Mesendoderm (in vitro differentiated cells): Measurements from ENCODE around the gene RABGEF1.

Source experiments
- DNase-seq: peaks from one replicate; pipeline ENCODE4 v3.0.0; 2013
- H2AK5ac ChIP-seq: 2 replicates; pipeline ENCODE4 v1.6.1; 2013; ENCODE audit warnings: low read length, inconsistent platforms
- H2BK120ac ChIP-seq: 2 replicates; pipeline ENCODE4 v1.6.1; 2013; ENCODE audit warnings: low read depth, mild to moderate bottlenecking, low read length, moderate library complexity, mixed read lengths
- H2BK15ac ChIP-seq: replicated peaks from 2 replicates; pipeline ENCODE4 v1.6.1; 2013; ENCODE audit warnings: low read depth, mild to moderate bottlenecking, moderate library complexity
- H2BK5ac ChIP-seq: 2 replicates; pipeline ENCODE4 v1.6.1; 2013; ENCODE audit warnings: low read length, inconsistent platforms
- H3K18ac ChIP-seq: 2 replicates; pipeline ENCODE4 v1.6.1; 2013; ENCODE audit warnings: mild to moderate bottlenecking, low read length, mixed read lengths
- H3K23ac ChIP-seq: one replicate; pipeline ENCODE4 v1.6.1; 2013; ENCODE audit warnings: low read length
- H3K27ac ChIP-seq: 2 replicates; pipeline ENCODE4 v1.5.1; 2013; ENCODE audit warnings: low read depth, mild to moderate bottlenecking, inconsistent platforms, low read length, moderate library complexity
- H3K27me3 ChIP-seq: 2 replicates; pipeline ENCODE4 v1.6.1; 2013; ENCODE audit warnings: low read length, control low read depth, mild to moderate bottlenecking, inconsistent platforms; ENCODE audit not compliant: insufficient read depth, poor library complexity
- H3K36me3 ChIP-seq: 2 replicates; pipeline ENCODE4 v1.6.1; 2013; ENCODE audit warnings: low read length, inconsistent platforms; ENCODE audit not compliant: control insufficient read depth, insufficient read depth
- H3K4ac ChIP-seq: one replicate; pipeline ENCODE4 v1.6.1; 2013; ENCODE audit warnings: low read depth, mild to moderate bottlenecking, low read length, moderate library complexity
- H3K4me1 ChIP-seq: 2 replicates; pipeline ENCODE4 v1.6.1; 2013; ENCODE audit warnings: low read depth, low read length, inconsistent platforms; ENCODE audit not compliant: control insufficient read depth
- H3K4me2 ChIP-seq: 2 replicates; pipeline ENCODE4 v1.6.1; 2013; ENCODE audit warnings: low read length
- H3K4me3 ChIP-seq: 2 replicates; pipeline ENCODE4 v1.5.1; 2013; ENCODE audit warnings: mild to moderate bottlenecking, low read length
- H3K56ac ChIP-seq: one replicate; pipeline ENCODE4 v1.6.1; 2013; ENCODE audit warnings: low read length
- H3K79me1 ChIP-seq: 2 replicates; pipeline ENCODE4 v1.6.1; 2013; ENCODE audit warnings: low read length, inconsistent platforms
- H3K79me2 ChIP-seq: 2 replicates; pipeline ENCODE4 v1.6.1; 2013; ENCODE audit warnings: mild to moderate bottlenecking, low read length; ENCODE audit not compliant: control insufficient read depth, insufficient read depth
- H3K9ac ChIP-seq: 2 replicates; pipeline ENCODE4 v1.6.1; 2013; ENCODE audit warnings: low read length, inconsistent platforms
- H4K5ac ChIP-seq: one replicate; pipeline ENCODE4 v1.6.1; 2013; ENCODE audit warnings: low read length
- H4K8ac ChIP-seq: one replicate; pipeline ENCODE4 v1.6.1; 2013; ENCODE audit warnings: low read depth, mild to moderate bottlenecking, control low read depth, low read length, moderate library complexity
- WGBS: extraction: QIAGEN DNeasy Blood & Tissue Kit; methylation state at CpG from one replicate; pipeline ENCODE4 v1.1.7; 2013; ENCODE audit warnings: low lambda C conversion rate, missing lambda C conversion rate; ENCODE audit not compliant: insufficient coverage; ENCODE audit errors: extremely low coverage; 5-methylcytosine and 5-hydroxymethylcytosine counted together

RABGEF1 gene

DNA sequence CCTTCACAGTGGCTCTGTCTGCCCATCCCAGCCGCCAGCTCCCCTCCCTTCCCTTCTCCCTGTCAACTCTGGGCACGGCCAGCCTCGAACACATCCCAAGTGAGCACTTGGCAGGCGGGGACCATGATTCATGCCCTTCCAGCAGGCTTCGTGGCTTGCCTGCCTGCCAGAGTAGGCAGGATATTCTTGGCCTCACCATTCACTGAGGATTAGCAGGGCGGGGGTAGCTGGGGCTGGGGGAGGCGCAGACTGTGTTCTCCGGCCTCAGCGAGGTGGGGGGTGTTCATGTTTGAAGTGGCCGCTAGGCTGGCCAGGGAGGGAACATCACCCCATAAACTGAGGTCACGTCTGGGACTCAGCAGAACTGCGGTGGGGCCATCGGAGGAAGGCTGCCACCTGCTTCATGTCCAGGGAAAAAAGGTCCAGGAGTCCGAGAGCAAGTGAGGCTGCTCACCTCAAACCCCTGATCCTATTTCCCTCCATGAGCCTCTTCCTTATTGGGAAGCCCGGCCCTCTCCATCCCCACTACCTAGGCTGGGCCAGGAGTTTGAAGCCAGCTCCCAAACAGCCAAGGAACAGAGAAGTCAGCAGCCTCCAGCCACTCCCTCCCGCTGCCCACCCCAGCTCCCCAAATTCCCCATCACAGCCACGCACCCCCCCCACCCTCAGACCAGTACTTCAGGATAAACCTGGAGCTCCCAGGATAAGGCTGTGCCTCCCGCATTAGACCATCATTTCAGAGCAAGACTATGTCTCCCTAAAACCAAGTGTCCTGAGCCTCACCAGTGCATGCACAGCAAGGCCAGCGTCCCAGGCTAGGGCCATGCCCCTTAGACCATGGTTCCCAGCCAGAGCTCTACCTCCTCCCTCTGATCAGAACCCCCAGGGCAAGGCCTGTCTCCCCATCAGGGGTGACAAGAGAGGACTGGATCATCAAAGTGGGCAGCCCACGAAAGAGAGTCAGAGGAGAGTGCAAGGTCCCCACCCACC lies 42.8 kb upstream of the RABGEF1 start:
- Histone ChIP-seq H3K79me2 (no peaks in the 10 kb centered on the region), H2BK120ac (no peak overlapping the region), H4K5ac (no peak overlapping the region), H3K36me3 (no peaks in the 10 kb centered on the region), H3K4me1 (no peaks in the 10 kb centered on the region), H3K18ac (no peak overlapping the region), H3K4ac (no peak overlapping the region), H3K27ac (no peak overlapping the region), H4K8ac (no peak overlapping the region), H2BK15ac (no peak overlapping the region), H3K4me3 (no peak overlapping the region), H2BK5ac (no peak overlapping the region), H3K27me3 (no peaks in the 10 kb centered on the region), H3K4me2 (no peak overlapping the region), H3K56ac (no peak overlapping the region), H3K9ac (no peak overlapping the region), H3K79me1 (no peaks in the 10 kb centered on the region), H3K23ac (no peak overlapping the region), H2AK5ac (no peak overlapping the region)
- WGBS: no CpG with 5 or more reads among the region's 20 CpGs
- no peak for DNase-seq

DNA sequence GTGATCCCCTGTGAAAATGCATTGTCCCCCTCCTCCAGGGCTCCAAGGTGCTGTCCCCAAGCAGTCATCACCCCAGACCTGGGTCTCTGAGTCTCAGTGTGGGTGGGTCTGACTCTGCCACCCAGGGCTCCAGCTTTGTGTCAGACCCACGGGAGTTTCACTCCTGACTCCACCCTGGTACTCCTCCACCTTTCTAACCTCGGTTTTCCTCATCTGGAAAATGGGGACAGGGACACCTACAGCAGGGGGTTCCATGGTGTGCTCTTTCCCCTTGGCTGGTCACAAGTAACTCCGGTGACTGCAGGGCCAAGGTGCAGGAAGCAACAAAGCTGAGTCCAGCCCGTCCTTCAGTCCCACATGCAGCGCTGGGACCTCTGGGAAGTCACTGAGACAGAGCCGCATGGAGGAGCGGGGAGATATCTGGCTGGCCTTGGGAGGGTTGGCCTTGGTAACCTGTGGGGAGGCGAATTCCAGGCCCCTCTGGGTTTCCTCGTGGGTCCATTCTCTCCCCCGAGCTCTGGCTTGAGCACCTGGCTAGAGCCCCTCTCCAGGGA lies 41.8 kb upstream of the RABGEF1 start:
- H3K4me3 ChIP-seq: no peak overlapping the region
- H4K8ac ChIP-seq: no peak overlapping the region
- no peak overlapping the region for H3K27ac ChIP-seq
- no peak overlapping the region for H2BK15ac ChIP-seq
- H2AK5ac ChIP-seq: no peak overlapping the region
- no peak overlapping the region for H3K4ac ChIP-seq
- H3K36me3 ChIP-seq: no peaks in the 10 kb centered on the region
- H2BK120ac ChIP-seq: no peak overlapping the region
- no peaks in the 10 kb centered on the region for H3K79me1 ChIP-seq
- H3K9ac ChIP-seq: no peak overlapping the region
- WGBS: no CpG with 5 or more reads among the region's 10 CpGs
- H3K4me2 ChIP-seq: no peak overlapping the region
- no peaks in the 10 kb centered on the region for H3K27me3 ChIP-seq
- H2BK5ac ChIP-seq: no peak overlapping the region
- no peak overlapping the region for H3K18ac ChIP-seq
- peak overlapping the region; percentile 10 for H3K56ac ChIP-seq
- no peak overlapping the region for H3K23ac ChIP-seq
- DNase-seq: no peak
- H4K5ac ChIP-seq: no peak overlapping the region
- no peaks in the 10 kb centered on the region for H3K79me2 ChIP-seq
- H3K4me1 ChIP-seq: no peaks in the 10 kb centered on the region

DNA sequence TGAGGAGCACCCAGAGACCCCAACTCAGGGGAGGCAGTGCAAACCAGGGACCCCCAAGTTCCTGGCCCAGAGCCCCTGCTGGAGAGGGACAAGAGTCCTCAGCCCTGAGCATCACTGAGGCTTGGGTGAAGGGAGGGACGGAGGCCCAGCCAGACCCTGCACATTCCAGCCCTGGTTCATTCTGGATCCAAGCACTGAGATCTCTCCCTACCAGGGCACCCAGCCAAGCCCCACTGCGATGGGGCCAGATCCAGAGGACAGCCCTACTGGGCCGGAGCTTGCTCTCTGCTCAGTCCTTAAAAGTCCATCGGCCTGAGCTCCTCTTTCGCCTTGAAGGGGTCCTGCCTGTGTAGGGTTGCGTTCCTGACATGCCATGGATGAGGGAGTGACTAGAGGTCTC lies 40.5 kb upstream of the RABGEF1 start:
- H3K56ac ChIP-seq: no peak overlapping the region
- no peaks in the 10 kb centered on the region for H3K27me3 ChIP-seq
- H3K79me1 ChIP-seq: no peaks in the 10 kb centered on the region
- H3K4ac ChIP-seq: no peak overlapping the region
- H3K9ac ChIP-seq: no peak overlapping the region
- H3K4me1 ChIP-seq: no peaks in the 10 kb centered on the region
- H2BK15ac ChIP-seq: no peak overlapping the region
- WGBS: no CpG with 5 or more reads among the region's 6 CpGs
- H2AK5ac ChIP-seq: no peak overlapping the region
- H3K27ac ChIP-seq: no peak overlapping the region
- no peak overlapping the region for H3K4me2 ChIP-seq
- no peak overlapping the region for H2BK120ac ChIP-seq
- no peak overlapping the region for H3K18ac ChIP-seq
- H2BK5ac ChIP-seq: no peak overlapping the region
- no peak overlapping the region for H4K8ac ChIP-seq
- no peak for DNase-seq
- no peak overlapping the region for H3K4me3 ChIP-seq
- no peak overlapping the region for H3K23ac ChIP-seq
- no peaks in the 10 kb centered on the region for H3K79me2 ChIP-seq
- no peaks in the 10 kb centered on the region for H3K36me3 ChIP-seq
- H4K5ac ChIP-seq: no peak overlapping the region

DNA sequence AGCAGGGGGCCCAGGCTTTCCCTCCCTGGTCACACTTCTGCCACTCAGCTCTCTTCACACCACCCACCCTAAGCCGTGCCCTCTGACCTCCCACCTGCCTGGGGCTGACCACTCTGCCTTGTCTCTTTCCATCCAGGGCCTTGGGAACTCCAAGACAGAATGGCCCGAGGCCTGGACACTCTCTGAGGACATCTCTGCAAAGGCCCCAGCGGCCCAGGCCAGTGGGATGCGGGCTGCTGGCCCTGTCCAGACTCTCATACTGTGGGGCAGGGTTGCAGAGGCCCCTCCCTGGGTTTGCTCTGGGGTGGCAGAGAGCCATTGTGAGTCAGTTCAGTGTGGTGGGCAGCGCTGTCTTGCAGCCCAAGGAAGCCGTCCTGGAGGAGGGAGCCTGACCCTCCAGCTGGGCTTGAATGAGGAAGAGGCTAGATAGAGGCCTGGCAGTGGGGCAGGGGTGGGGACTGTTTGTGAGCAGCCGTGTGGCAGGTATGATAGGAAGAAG lies 39.9 kb upstream of the RABGEF1 start:
- WGBS: no CpG with 5 or more reads among the region's 7 CpGs
- no peak overlapping the region for H2AK5ac ChIP-seq
- no peak overlapping the region for H3K23ac ChIP-seq
- no peak overlapping the region for H3K18ac ChIP-seq
- H2BK120ac ChIP-seq: no peak overlapping the region
- H3K27ac ChIP-seq: no peak overlapping the region
- H2BK15ac ChIP-seq: no peak overlapping the region
- H4K8ac ChIP-seq: no peak overlapping the region
- DNase-seq: no peak
- no peaks in the 10 kb centered on the region for H3K27me3 ChIP-seq
- H3K79me2 ChIP-seq: no peaks in the 10 kb centered on the region
- no peak overlapping the region for H3K4me2 ChIP-seq
- no peaks in the 10 kb centered on the region for H3K36me3 ChIP-seq
- no peaks in the 10 kb centered on the region for H3K79me1 ChIP-seq
- no peak overlapping the region for H2BK5ac ChIP-seq
- H3K56ac ChIP-seq: no peak overlapping the region
- no peak overlapping the region for H3K4me3 ChIP-seq
- no peak overlapping the region for H3K4ac ChIP-seq
- H4K5ac ChIP-seq: no peak overlapping the region
- H3K4me1 ChIP-seq: no peaks in the 10 kb centered on the region
- H3K9ac ChIP-seq: no peak overlapping the region

DNA sequence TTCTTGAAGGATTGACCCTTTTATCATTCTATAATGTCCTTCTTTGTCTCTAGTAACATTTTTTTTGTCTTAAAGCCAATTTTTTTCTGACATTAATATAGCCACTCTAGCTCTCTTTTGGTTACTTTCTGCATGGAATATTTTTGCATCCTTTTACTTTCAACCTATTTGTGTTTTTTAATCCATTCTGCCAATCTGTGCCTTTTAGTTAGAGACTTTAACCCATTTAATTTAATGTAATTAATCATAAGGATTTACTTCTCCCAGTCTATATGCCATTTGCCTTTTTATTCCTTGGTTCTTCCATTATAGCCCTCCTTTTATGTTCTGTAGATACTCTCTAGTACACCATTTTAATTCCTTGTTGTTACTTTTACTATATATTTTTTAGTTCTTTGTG lies 32.7 kb upstream of the RABGEF1 start:
- H3K27me3 ChIP-seq: no peaks in the 10 kb centered on the region
- no peak overlapping the region for H2BK120ac ChIP-seq
- H3K4me3 ChIP-seq: no peak overlapping the region
- no peak overlapping the region for H3K4me2 ChIP-seq
- H3K27ac ChIP-seq: no peak overlapping the region
- H3K56ac ChIP-seq: no peak overlapping the region
- H4K5ac ChIP-seq: no peak overlapping the region
- H3K36me3 ChIP-seq: no peaks in the 10 kb centered on the region
- no peak overlapping the region for H3K18ac ChIP-seq
- H2AK5ac ChIP-seq: no peak overlapping the region
- no peaks in the 10 kb centered on the region for H3K79me1 ChIP-seq
- H3K79me2 ChIP-seq: no peaks in the 10 kb centered on the region
- no peak overlapping the region for H3K9ac ChIP-seq
- no peak for DNase-seq
- no peak overlapping the region for H2BK15ac ChIP-seq
- H3K23ac ChIP-seq: no peak overlapping the region
- H3K4ac ChIP-seq: no peak overlapping the region
- no peak overlapping the region for H2BK5ac ChIP-seq
- H3K4me1 ChIP-seq: no peaks in the 10 kb centered on the region
- H4K8ac ChIP-seq: no peak overlapping the region
